HEK293T (cell line): ENCODE measurements around the gene PLA2G2D.

ENCODE experiments used
- CTCF ChIA-PET: fragments of 350-600 bp; formaldehyde crosslinking; extraction: SDS; loops from one replicate; lab custom pipeline; 2021; ENCODE audit warnings: antibody characterized with exemption, inconsistent platforms; lab: Yijun Ruan, JAX
- POLR2A ChIA-PET: fragments of 350-600 bp; formaldehyde crosslinking; extraction: SDS; loops from one replicate; lab custom pipeline; 2020; ENCODE audit warnings: antibody characterized with exemption, inconsistent platforms; lab: Yijun Ruan, JAX
- DNase-seq: peaks from one replicate; pipeline ENCODE4 v3.0.0; 2012; ENCODE audit warnings: mixed read lengths; ENCODE audit errors: extremely low spot score
- ARNT ChIP-seq: fragments of 450-650 bp; IDR thresholded peaks from 2 replicates; pipeline ENCODE4 v1.6.1; 2017; ENCODE audit warnings: mild to moderate bottlenecking
- BHLHE40 ChIP-seq: fragments of 450-650 bp; IDR thresholded peaks from 2 replicates; pipeline ENCODE4 v1.6.1; 2016; ENCODE audit warnings: mild to moderate bottlenecking, moderate library complexity, borderline replicate concordance
- CTBP1 ChIP-seq: fragments of 450-650 bp; IDR thresholded peaks from 2 replicates; pipeline ENCODE4 v1.6.1; 2016; ENCODE audit warnings: borderline replicate concordance
- ELF4 ChIP-seq: fragments of 450-650 bp; IDR thresholded peaks from 2 replicates; pipeline ENCODE4 v1.6.1; 2017; ENCODE audit warnings: antibody characterized with exemption
- FOXA1 ChIP-seq: fragments of 450-650 bp; IDR thresholded peaks from 2 replicates; pipeline ENCODE4 v1.6.1; 2016; ENCODE audit warnings: mild to moderate bottlenecking
- FOXK2 ChIP-seq: fragments of 450-650 bp; IDR thresholded peaks from 2 replicates; pipeline ENCODE4 v1.6.1; 2016; ENCODE audit warnings: mild to moderate bottlenecking
- FOXM1 ChIP-seq: fragments of 450-650 bp; IDR thresholded peaks from 2 replicates; pipeline ENCODE4 v1.6.1; 2017; ENCODE audit warnings: mild to moderate bottlenecking, borderline replicate concordance
- HDGF ChIP-seq: fragments of 450-650 bp; IDR thresholded peaks from 2 replicates; pipeline ENCODE4 v1.6.1; 2017; ENCODE audit warnings: antibody characterized with exemption, borderline replicate concordance
- L3MBTL2 ChIP-seq: fragments of 450-650 bp; conservative IDR thresholded peaks from 2 replicates; pipeline ENCODE4 v1.6.1; 2016; ENCODE audit warnings: mild to moderate bottlenecking
- LEF1 ChIP-seq: fragments of 450-650 bp; IDR thresholded peaks from 2 replicates; pipeline ENCODE4 v1.6.1; 2017; ENCODE audit warnings: mild to moderate bottlenecking, borderline replicate concordance
- NFRKB ChIP-seq: fragments of 450-650 bp; IDR thresholded peaks from 2 replicates; pipeline ENCODE4 v1.6.1; 2016; ENCODE audit warnings: mild to moderate bottlenecking, moderate library complexity
- PKNOX1 ChIP-seq: fragments of 450-650 bp; IDR thresholded peaks from 2 replicates; pipeline ENCODE4 v1.6.1; 2016
- SP1 ChIP-seq: fragments of 450-650 bp; IDR thresholded peaks from 2 replicates; pipeline ENCODE4 v1.6.1; 2017
- SUZ12 ChIP-seq: fragments of 450-650 bp; IDR thresholded peaks from 2 replicates; pipeline ENCODE4 v1.6.1; 2016; ENCODE audit warnings: mild to moderate bottlenecking
- TARDBP ChIP-seq: fragments of 450-650 bp; IDR thresholded peaks from 2 replicates; pipeline ENCODE4 v1.6.1; 2016
- ZNF384 ChIP-seq: fragments of 450-650 bp; IDR thresholded peaks from 2 replicates; pipeline ENCODE4 v1.6.1; 2016

The PLA2G2D gene

GRCh38 chr1:20096840-20097447 lies 22.4 kb downstream of the PLA2G2D start:
- ChIA-PET POLR2A (no interaction called here), CTCF (interaction anchor here (1.1 kb wide), 1 partner anchor 55 kb away, joined by 3 read pairs; no protein-coding TSS in a partner anchor)
- TF ChIP-seq ARNT (no peak), BHLHE40 (no peak), ELF4 (no peak), TARDBP (no peak), HDGF (no peak), FOXK2 (no peak), NFRKB (no peak), FOXA1 (no peak)
- no peak for DNase-seq

GRCh38 chr1:20095564-20096434 lies 23.5 kb downstream of the PLA2G2D start:
- DNase-seq = no peak
- ChIA-PET CTCF (no interaction called here), POLR2A (no interaction called here)
- TF ChIP-seq CTBP1 = no peak
- no peak for TF ChIP-seq PKNOX1
- no peak for TF ChIP-seq FOXA1
- no peak for TF ChIP-seq NFRKB
- no peak for TF ChIP-seq SUZ12
- no peak for TF ChIP-seq L3MBTL2
- no peak for TF ChIP-seq ELF4
- TF ChIP-seq ARNT = no peak
- no peak for TF ChIP-seq ZNF384
- TF ChIP-seq FOXM1 = no peak
- TF ChIP-seq FOXK2 = no peak
- TF ChIP-seq HDGF = no peak
- no peak for TF ChIP-seq SP1
- no peak for TF ChIP-seq TARDBP
- no peak for TF ChIP-seq LEF1

GRCh38 chr1:20093940-20094391 lies 25.4 kb downstream of the PLA2G2D start:
- TF ChIP-seq BHLHE40 (no peak), PKNOX1 (no peak), CTBP1 (no peak)
- ChIA-PET POLR2A (no interaction called here), CTCF (no interaction called here)
- no peak for DNase-seq

GRCh38 chr1:20093303-20093702 lies 26.0 kb downstream of the PLA2G2D start:
- DNase-seq = no peak
- CTCF ChIA-PET = no interaction called here
- POLR2A ChIA-PET = no interaction called here

GRCh38 chr1:20090641-20091040 lies 28.7 kb downstream of the PLA2G2D start:
- TF ChIP-seq PKNOX1 (no peak), SP1 (no peak), FOXK2 (no peak), FOXA1 (no peak), ARNT (no peak), ZNF384 (no peak), HDGF (no peak), SUZ12 (no peak), L3MBTL2 (no peak), LEF1 (no peak), ELF4 (no peak), NFRKB (no peak), TARDBP (no peak), CTBP1 (no peak), FOXM1 (no peak), BHLHE40 (no peak)
- ChIA-PET CTCF (no interaction called here), POLR2A (no interaction called here)
- DNase-seq = no peak

More at GRCh38 chr1:20093303-20093702, 26.0 kb downstream of the PLA2G2D start:
- no peak for TF ChIP-seq FOXA1
- no peak for TF ChIP-seq BHLHE40
- TF ChIP-seq SP1 = no peak
- no peak for TF ChIP-seq ARNT
- TF ChIP-seq TARDBP = no peak
- TF ChIP-seq FOXM1 = no peak
- TF ChIP-seq NFRKB = no peak
- no peak for TF ChIP-seq LEF1
- no peak for TF ChIP-seq PKNOX1
- no peak for TF ChIP-seq FOXK2
- no peak for TF ChIP-seq SUZ12
- no peak for TF ChIP-seq HDGF
- no peak for TF ChIP-seq CTBP1
- no peak for TF ChIP-seq ZNF384
- no peak for TF ChIP-seq ELF4
- no peak for TF ChIP-seq L3MBTL2
